OCI-LY7 (cell line): Measurements from ENCODE around the gene CPSF3. TPM values are rescaled to one million over a fixed set of nuclear protein-coding genes. Genes with fewer than 3 reads are reported as not detected.

Experiments used
- BruUV-seq: library from RNA; stranded (reverse); fragments of 400-500 nt; replicated peaks from 2 replicates; lab custom pipeline; 2021; lab: Mats Ljungman, UMichigan
- CTCF ChIA-PET: fragments of 300-600 bp; sonication (Branson Sonifier 250); formaldehyde crosslinking; loops from one replicate; lab custom pipeline; 2022; ENCODE audit warnings: antibody characterized with exemption; ENCODE audit not compliant: unreplicated experiment; lab: Charles Lee
- POLR2A ChIA-PET: fragments of 300-600 bp; sonication (Branson Sonifier 250); formaldehyde crosslinking; loops from one replicate; lab custom pipeline; 2022; ENCODE audit warnings: antibody characterized with exemption; lab: Charles Lee
- DNase-seq: peaks from one replicate; pipeline ENCODE4 v3.0.0-alpha.2; 2015; ENCODE audit warnings: low spot score
- H2AFZ ChIP-seq: fragments of 200-600 bp; sonication (generic), shearing (Covaris generic); 2 replicates; pipeline ENCODE4 v1.6.1; 2014; ENCODE audit warnings: mild to moderate bottlenecking, antibody characterized with exemption, low read length, moderate library complexity
- H3K27ac ChIP-seq: fragments of 200-600 bp; sonication (generic); 2 replicates; pipeline ENCODE4 v1.5.1; 2014; ENCODE audit warnings: mixed run types, low read depth, mild to moderate bottlenecking, moderate library complexity, low read length, inconsistent platforms; ENCODE audit not compliant: poor library complexity, severe bottlenecking
- H3K36me3 ChIP-seq: fragments of 200-600 bp; sonication (generic); 2 replicates; pipeline ENCODE4 v1.6.1; 2014; ENCODE audit warnings: mild to moderate bottlenecking, antibody characterized with exemption, low read length, moderate library complexity, mixed read lengths; ENCODE audit not compliant: insufficient read depth
- H3K4me1 ChIP-seq: fragments of 200-600 bp; sonication (generic); 2 replicates; pipeline ENCODE4 v1.5.1; 2014; ENCODE audit warnings: mild to moderate bottlenecking, low read length; ENCODE audit not compliant: insufficient read depth, poor library complexity, severe bottlenecking
- H3K4me2 ChIP-seq: fragments of 200-600 bp; sonication (generic); 2 replicates; pipeline ENCODE4 v1.6.1; 2014; ENCODE audit warnings: mild to moderate bottlenecking, low read length
- H3K4me3 ChIP-seq: fragments of 200-600 bp; sonication (generic); 2 replicates; pipeline ENCODE4 v1.5.1; 2014; ENCODE audit warnings: mild to moderate bottlenecking, low read depth, low read length; ENCODE audit not compliant: poor library complexity, severe bottlenecking
- H3K79me2 ChIP-seq: fragments of 200-600 bp; sonication (generic); 2 replicates; pipeline ENCODE4 v1.6.1; 2016; ENCODE audit warnings: low read depth, mild to moderate bottlenecking, low read length, moderate library complexity, mixed read lengths; ENCODE audit not compliant: insufficient read depth
- H3K9me2 ChIP-seq: fragments of 200-600 bp; sonication (generic); 2 replicates; pipeline ENCODE4 v1.6.1; 2016; ENCODE audit warnings: mild to moderate bottlenecking, low read length, mixed read lengths; ENCODE audit not compliant: insufficient read depth
- H3K9me3 ChIP-seq: fragments of 200-600 bp; sonication (generic); 2 replicates; pipeline ENCODE4 v1.6.1; 2014; ENCODE audit warnings: mild to moderate bottlenecking, mixed run types, low read length, mixed read lengths
- H4K20me1 ChIP-seq: fragments of 200-600 bp; sonication (generic); 2 replicates; pipeline ENCODE4 v1.6.1; 2014; ENCODE audit warnings: mild to moderate bottlenecking, antibody characterized with exemption, low read length, moderate library complexity, mixed read lengths; ENCODE audit not compliant: insufficient read depth
- EZH2phosphoT487 ChIP-seq: fragments of 200-600 bp; sonication (generic); IDR thresholded peaks from 2 replicates; pipeline ENCODE4 v1.6.1; 2018; ENCODE audit warnings: low read depth, borderline replicate concordance, mild to moderate bottlenecking, mixed run types, antibody characterized with exemption, low read length, moderate library complexity, mixed read lengths
- intact Hi-C: fragments of 100-400 bp; cut with micrococcal nuclease; formaldehyde crosslinking; loops from one replicate; pipeline ENCODE4 v1.10.0; 2022; ENCODE audit not compliant: unreplicated experiment
- total RNA-seq, 2 experiments: library from RNA; depleted of rRNA in 1 of 2; stranded (reverse); fragments of >200 nt in 1 of 2; shearing (Covaris generic) in 1 of 2; gene quantifications; 2 replicates each; pipeline ENCODE4 v1.2.3, GENCODE V29; 2014 to 2022
- TF ChIP-seq, protein P1 (sequence below): fragments of 200-600 bp; sonication (generic); conservative IDR thresholded peaks from 2 replicates; pipeline ENCODE4 v1.5.1; 2014; ENCODE audit warnings: mild to moderate bottlenecking, antibody characterized with exemption, low read length, moderate library complexity, mixed read lengths

The CPSF3 gene
- total RNA-seq, 2 experiments from 2014 or later = 54.5 to 88.3 TPM

DNA sequence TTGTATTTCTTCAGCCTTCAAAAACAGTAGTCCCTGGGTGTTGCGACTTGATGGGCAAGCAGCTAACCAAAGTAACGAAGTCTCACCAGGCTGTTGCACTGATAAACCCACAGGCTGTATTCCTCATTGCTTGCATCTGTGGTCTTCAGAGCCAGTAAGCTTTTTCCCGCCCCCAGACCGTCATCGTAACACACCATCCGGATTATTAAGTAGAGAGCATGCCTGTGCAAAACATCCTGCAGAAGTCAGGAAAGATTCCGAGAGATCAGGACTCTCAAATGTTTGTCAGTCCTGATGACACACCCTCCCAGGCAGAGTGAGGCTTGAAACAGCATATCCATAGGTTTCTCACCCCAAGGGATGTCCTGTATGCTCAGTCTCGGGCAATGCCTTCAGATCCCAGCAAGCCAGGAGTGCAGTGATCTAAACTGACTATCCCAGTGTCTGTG, 16.1 kb upstream of the CPSF3 start:
- CTCF ChIA-PET = no interaction called here
- BruUV-seq = no TSS peak
- peaks cover 50% of the 10 kb centered on the region for H3K36me3 ChIP-seq

DNA sequence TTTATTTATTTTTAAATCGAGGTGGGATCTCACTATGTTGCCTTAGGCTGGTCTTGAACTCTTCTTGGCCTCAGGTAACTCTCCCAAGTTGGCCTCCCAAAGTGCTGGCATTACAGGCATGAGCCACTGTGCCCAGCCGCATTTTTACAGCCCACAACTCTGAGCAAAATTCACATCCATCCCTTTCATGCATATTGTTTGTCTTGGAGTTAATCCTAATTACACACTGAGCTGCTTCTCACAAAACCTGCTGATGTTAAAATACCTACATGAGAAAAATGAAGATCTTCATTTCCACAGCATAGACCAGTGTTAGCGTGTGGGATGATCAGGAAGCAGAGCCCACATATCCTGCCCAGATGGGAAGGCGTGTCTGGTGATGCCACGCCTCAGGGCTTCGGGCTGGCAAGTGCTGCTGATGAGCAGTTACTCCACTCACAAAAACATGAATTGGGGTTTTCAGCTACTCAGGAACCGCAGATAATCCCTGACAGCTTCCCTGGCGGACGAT, 14.8 kb upstream of the CPSF3 start:
- H4K20me1 ChIP-seq = no peaks in the 10 kb centered on the region
- H2AFZ ChIP-seq = no peak overlapping the region
- H3K79me2 ChIP-seq = no peaks in the 10 kb centered on the region
- H3K9me2 ChIP-seq = no peaks in the 10 kb centered on the region
- H3K4me2 ChIP-seq = no peak overlapping the region
- no TSS peak for BruUV-seq
- intact Hi-C loops = no loop called here
- peaks cover 60% of the 10 kb centered on the region for H3K36me3 ChIP-seq
- no peaks in the 10 kb centered on the region for H3K9me3 ChIP-seq
- POLR2A ChIA-PET = no interaction called here
- CTCF ChIA-PET = no interaction called here
- no peak overlapping the region for H3K4me3 ChIP-seq
- no peak for TF ChIP-seq EZH2phosphoT487
- TF ChIP-seq, protein P1, sequence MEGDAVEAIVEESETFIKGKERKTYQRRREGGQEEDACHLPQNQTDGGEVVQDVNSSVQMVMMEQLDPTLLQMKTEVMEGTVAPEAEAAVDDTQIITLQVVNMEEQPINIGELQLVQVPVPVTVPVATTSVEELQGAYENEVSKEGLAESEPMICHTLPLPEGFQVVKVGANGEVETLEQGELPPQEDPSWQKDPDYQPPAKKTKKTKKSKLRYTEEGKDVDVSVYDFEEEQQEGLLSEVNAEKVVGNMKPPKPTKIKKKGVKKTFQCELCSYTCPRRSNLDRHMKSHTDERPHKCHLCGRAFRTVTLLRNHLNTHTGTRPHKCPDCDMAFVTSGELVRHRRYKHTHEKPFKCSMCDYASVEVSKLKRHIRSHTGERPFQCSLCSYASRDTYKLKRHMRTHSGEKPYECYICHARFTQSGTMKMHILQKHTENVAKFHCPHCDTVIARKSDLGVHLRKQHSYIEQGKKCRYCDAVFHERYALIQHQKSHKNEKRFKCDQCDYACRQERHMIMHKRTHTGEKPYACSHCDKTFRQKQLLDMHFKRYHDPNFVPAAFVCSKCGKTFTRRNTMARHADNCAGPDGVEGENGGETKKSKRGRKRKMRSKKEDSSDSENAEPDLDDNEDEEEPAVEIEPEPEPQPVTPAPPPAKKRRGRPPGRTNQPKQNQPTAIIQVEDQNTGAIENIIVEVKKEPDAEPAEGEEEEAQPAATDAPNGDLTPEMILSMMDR = no peak
- no peak for DNase-seq
- no peak overlapping the region for H3K27ac ChIP-seq
- peaks cover 9% of the 10 kb centered on the region for H3K4me1 ChIP-seq

More for the DNA sequence above, 16.1 kb upstream of the CPSF3 start:
- no peaks in the 10 kb centered on the region for H3K79me2 ChIP-seq
- no peaks in the 10 kb centered on the region for H3K9me2 ChIP-seq
- no peak overlapping the region for H3K27ac ChIP-seq
- no peaks in the 10 kb centered on the region for H4K20me1 ChIP-seq
- no peak overlapping the region for H2AFZ ChIP-seq
- no peak overlapping the region for H3K4me2 ChIP-seq
- no peaks in the 10 kb centered on the region for H3K9me3 ChIP-seq
- DNase-seq = no peak
- POLR2A ChIA-PET = interaction anchor here (0.5 kb wide), 1 partner anchor 47 kb away, joined by 4 read pairs; no protein-coding TSS in a partner anchor
- TF ChIP-seq, protein P1 = no peak
- no peak for TF ChIP-seq EZH2phosphoT487
- H3K4me3 ChIP-seq = no peak overlapping the region
- peaks cover 9% of the 10 kb centered on the region for H3K4me1 ChIP-seq
- intact Hi-C loops = no loop called here

DNA sequence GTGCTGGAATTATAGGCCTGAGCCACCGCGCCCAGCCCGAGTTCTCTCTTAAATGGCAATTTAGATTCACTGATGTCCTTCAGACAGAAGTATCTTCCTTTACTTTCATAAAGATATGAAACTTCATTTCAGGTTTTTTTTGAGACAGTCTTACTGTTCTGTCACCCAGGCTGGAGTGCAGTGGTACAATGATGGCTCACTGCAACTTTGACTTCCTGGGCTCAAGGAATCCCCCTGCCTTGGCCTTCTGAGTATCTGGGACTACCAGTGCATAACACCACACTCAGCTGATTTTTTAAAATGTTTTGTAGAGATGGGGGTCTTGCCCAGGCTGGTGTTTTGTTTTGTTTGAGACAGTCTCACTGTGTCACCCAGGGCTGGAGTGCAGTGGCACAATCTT, 13.3 kb upstream of the CPSF3 start:
- ChIA-PET CTCF (no interaction called here), POLR2A (no interaction called here)
- intact Hi-C loops = no loop called here
- no peak for TF ChIP-seq EZH2phosphoT487
- TF ChIP-seq, protein P1 = no peak
- BruUV-seq = no TSS peak
- H3K4me1 ChIP-seq = peaks cover 9% of the 10 kb centered on the region
- H3K27ac ChIP-seq = peak overlapping the region; percentile 18
- H3K4me3 ChIP-seq = no peak overlapping the region
- H4K20me1 ChIP-seq = no peaks in the 10 kb centered on the region
- H3K9me2 ChIP-seq = no peaks in the 10 kb centered on the region
- H3K36me3 ChIP-seq = peaks cover 71% of the 10 kb centered on the region
- H3K79me2 ChIP-seq = no peaks in the 10 kb centered on the region
- H3K4me2 ChIP-seq = no peak overlapping the region
- no peaks in the 10 kb centered on the region for H3K9me3 ChIP-seq
- no peak overlapping the region for H2AFZ ChIP-seq
- peak; percentile 40 for DNase-seq
